H1 (cell line): Measurements from ENCODE around the gene TRDMT1. TPM values are rescaled to one million over a fixed set of nuclear protein-coding genes. Genes with fewer than 3 reads are reported as not detected.

Experiments used
- CTCF ChIA-PET: fragments of 300-600 bp; sonication (Branson Sonifier 250); formaldehyde crosslinking; loops from one replicate; lab custom pipeline; 2021; ENCODE audit not compliant: partially characterized antibody; lab: Charles Lee
- POLR2A ChIA-PET: fragments of 300-600 bp; sonication (Branson Sonifier 250); formaldehyde crosslinking; loops from one replicate; lab custom pipeline; 2021; ENCODE audit warnings: inconsistent platforms; ENCODE audit not compliant: partially characterized antibody; lab: Charles Lee
- DNase-seq, 2 experiments: peaks; one replicate each; pipeline versions ENCODE4 v3.0.0 to v3.0.0-alpha.2; 2010 to 2022; ENCODE audit warnings: low spot score in 2 of 2, low read depth in 1 of 2, mixed read lengths in 1 of 2
- FAIRE-seq: peaks from 2 replicates; lab custom pipeline; 2011; peaks lifted over from hg19 to GRCh38; lab: Jason Lieb, UNC
- H2AFZ ChIP-seq: 2 replicates; pipeline ENCODE4 v1.8.1; 2012; ENCODE audit warnings: low read length, inconsistent platforms
- H2AK5ac ChIP-seq: 2 replicates; pipeline ENCODE4 v1.6.1; 2013; ENCODE audit warnings: low read depth, low read length
- H2BK120ac ChIP-seq: replicated peaks from 2 replicates; pipeline ENCODE3; 2013; ENCODE audit warnings: low read depth, low read length, inconsistent platforms
- H2BK12ac ChIP-seq: 2 replicates; pipeline ENCODE4 v1.6.1; 2013; ENCODE audit warnings: low read depth, low read length
- H2BK15ac ChIP-seq: 2 replicates; pipeline ENCODE4 v1.6.1; 2013; ENCODE audit warnings: low read length
- H2BK20ac ChIP-seq: 2 replicates; pipeline ENCODE4 v1.6.1; 2013; ENCODE audit warnings: low read length
- H2BK5ac ChIP-seq: 2 replicates; pipeline ENCODE4 v1.6.1; 2013; ENCODE audit warnings: low read depth, low read length
- H3K14ac ChIP-seq: 2 replicates; pipeline ENCODE4 v1.6.1; 2013; ENCODE audit warnings: inconsistent platforms; ENCODE audit not compliant: insufficient read length
- H3K18ac ChIP-seq: 2 replicates; pipeline ENCODE4 v1.6.1; 2013; ENCODE audit warnings: low read length; ENCODE audit errors: extremely low read depth
- H3K23ac ChIP-seq: 2 replicates; pipeline ENCODE4 v1.6.1; 2013; ENCODE audit warnings: inconsistent platforms; ENCODE audit not compliant: insufficient read length
- H3K23me2 ChIP-seq: 2 replicates; pipeline ENCODE4 v1.6.1; 2013; ENCODE audit warnings: low read depth, low read length
- H3K27ac ChIP-seq: 2 replicates; pipeline ENCODE4 v1.6.1; 2011; ENCODE audit warnings: low read depth, low read length, inconsistent platforms
- H3K27me3 ChIP-seq, 4 experiments: replicated peaks in 1 of 4; 1 replicate in 1 of 4; 2 replicates in 3 of 4; pipeline versions ENCODE4 v1.6.1 to v1.8.1; 2011 to 2013; ENCODE audit warnings: low read length in 3 of 4, mild to moderate bottlenecking in 3 of 4, inconsistent platforms in 2 of 4, mixed read lengths in 2 of 4, moderate library complexity in 1 of 4; ENCODE audit not compliant: control insufficient read depth in 3 of 4, insufficient read depth in 3 of 4; ENCODE audit errors: extremely low read depth in 1 of 4
- H3K36me3 ChIP-seq, 4 experiments: 2 replicates each; pipeline versions ENCODE4 v1.6.1 to v1.8.1; 2011 to 2013; ENCODE audit warnings: mild to moderate bottlenecking in 4 of 4, low read length in 3 of 4, moderate library complexity in 2 of 4, control low read depth in 1 of 4, inconsistent platforms in 1 of 4; ENCODE audit not compliant: insufficient read depth in 4 of 4, control insufficient read depth in 2 of 4
- H3K4ac ChIP-seq: replicated peaks from 2 replicates; pipeline ENCODE3; 2013; ENCODE audit warnings: low read length, low read depth, mixed read lengths, inconsistent platforms; ENCODE audit not compliant: insufficient read length
- H3K4me1 ChIP-seq, 4 experiments: replicated peaks in 1 of 4; 1 replicate in 1 of 4; 2 replicates in 3 of 4; pipeline versions ENCODE4 v1.6.1 to v1.8.1; 2011 to 2013; ENCODE audit warnings: low read length in 3 of 4, inconsistent platforms in 2 of 4, mixed read lengths in 1 of 4; ENCODE audit not compliant: insufficient read depth in 4 of 4, control insufficient read depth in 3 of 4
- H3K4me2 ChIP-seq, 2 experiments: 2 replicates each; pipeline versions ENCODE4 v1.6.1 to v1.8.1; 2011 to 2013; ENCODE audit warnings: low read depth in 2 of 2, low read length in 2 of 2, control low read depth in 1 of 2, inconsistent platforms in 1 of 2, mild to moderate bottlenecking in 1 of 2; ENCODE audit not compliant: insufficient read depth in 1 of 2
- H3K4me3 ChIP-seq, 4 experiments: fragments of 200-600, 300-600 bp in 1 of 4; sonication (generic), shearing (Covaris generic), sonication (Bioruptor Twin) in 1 of 4; 2 replicates each; pipeline versions ENCODE4 v1.5.1 to v1.8.1; 2011 to 2016; ENCODE audit warnings: low read length in 4 of 4, low read depth in 3 of 4, control low read depth in 2 of 4, inconsistent platforms in 2 of 4, mild to moderate bottlenecking in 2 of 4, mixed read lengths in 1 of 4, moderate library complexity in 1 of 4; ENCODE audit not compliant: insufficient read depth in 2 of 4; ENCODE audit errors: extremely low read depth in 1 of 4
- H3K56ac ChIP-seq: replicated peaks from 2 replicates; pipeline ENCODE3; 2013; ENCODE audit warnings: low read depth, mild to moderate bottlenecking, mixed read lengths, low read length, inconsistent platforms; ENCODE audit not compliant: insufficient read length
- H3K79me1 ChIP-seq: 2 replicates; pipeline ENCODE4 v1.6.1; 2013; ENCODE audit warnings: low read depth, low read length, control low read depth
- H3K79me2 ChIP-seq, 2 experiments: 2 replicates each; pipeline versions ENCODE4 v1.6.1 to v1.8.1; 2012 to 2013; ENCODE audit warnings: low read length in 2 of 2, mild to moderate bottlenecking in 2 of 2, inconsistent platforms in 1 of 2; ENCODE audit not compliant: insufficient read depth in 2 of 2, control insufficient read depth in 1 of 2
- H3K9ac ChIP-seq, 4 experiments: replicated peaks in 1 of 4; 1 replicate in 1 of 4; 2 replicates in 3 of 4; pipeline versions ENCODE4 v1.6.1 to v1.8.1; 2011 to 2013; ENCODE audit warnings: low read depth in 3 of 4, low read length in 3 of 4, control low read depth in 2 of 4, mild to moderate bottlenecking in 2 of 4, moderate library complexity in 2 of 4, inconsistent platforms in 1 of 4; ENCODE audit errors: extremely low read depth in 1 of 4
- H3K9me3 ChIP-seq, 2 experiments: 2 replicates each; pipeline versions ENCODE4 v1.6.1 to v1.8.1; 2012 to 2013; ENCODE audit warnings: mild to moderate bottlenecking in 2 of 2, moderate library complexity in 2 of 2, control low read depth in 1 of 2, inconsistent platforms in 1 of 2, low read depth in 1 of 2, low read length in 1 of 2, mixed read lengths in 1 of 2; ENCODE audit not compliant: insufficient read depth in 2 of 2
- H4K20me1 ChIP-seq, 2 experiments: replicated peaks in 1 of 2; 2 replicates each; pipeline versions ENCODE3 to v1.8.1; 2011 to 2013; ENCODE audit warnings: inconsistent platforms in 2 of 2, low read length in 2 of 2, mild to moderate bottlenecking in 1 of 2; ENCODE audit not compliant: insufficient read depth in 2 of 2, control insufficient read depth in 1 of 2
- H4K5ac ChIP-seq: 2 replicates; pipeline ENCODE4 v1.6.1; 2013; ENCODE audit warnings: low read length, low read depth, mixed read lengths, inconsistent platforms; ENCODE audit not compliant: insufficient read length
- H4K8ac ChIP-seq: 2 replicates; pipeline ENCODE4 v1.8.0; 2013; ENCODE audit warnings: mild to moderate bottlenecking, moderate library complexity, low read length, inconsistent platforms; ENCODE audit not compliant: insufficient read depth; ENCODE audit errors: extremely low read depth
- H4K91ac ChIP-seq: replicated peaks from 2 replicates; pipeline ENCODE3; 2013; ENCODE audit warnings: low read length, mixed read lengths, inconsistent platforms; ENCODE audit not compliant: insufficient read length
- CHD1 ChIP-seq: IDR thresholded peaks from 2 replicates; pipeline ENCODE4 v1.6.1; 2012; ENCODE audit warnings: low read depth, low read length, improper control_type of control experiment
- GTF2F1 ChIP-seq: IDR thresholded peaks from 2 replicates; pipeline ENCODE4 v1.6.1; 2012; ENCODE audit warnings: low read depth, low read length, improper control_type of control experiment, borderline replicate concordance
- MAX ChIP-seq: IDR thresholded peaks from 2 replicates; pipeline ENCODE4 v1.6.1; 2012; ENCODE audit warnings: inconsistent platforms
- NRF1 ChIP-seq: IDR thresholded peaks from 2 replicates; pipeline ENCODE4 v1.6.1; 2011; ENCODE audit warnings: mild to moderate bottlenecking, low read depth, low read length, improper control_type of control experiment
- SUZ12 ChIP-seq: fragments of 200-600 bp; sonication (generic); IDR thresholded peaks from 2 replicates; pipeline ENCODE4 v1.6.1; 2012; ENCODE audit warnings: mild to moderate bottlenecking, inconsistent platforms, low read length, moderate library complexity, mixed read lengths
- WGBS, 2 experiments: shearing (Covaris generic) in 1 of 2; methylation state at CpG; one replicate each; pipeline versions ENCODE4 v1.1.6 to v1.1.7; 2013 to 2015; ENCODE audit warnings: low lambda C conversion rate in 2 of 2, mixed read lengths in 2 of 2, inconsistent platforms in 1 of 2, low coverage in 1 of 2, missing lambda C conversion rate in 1 of 2; ENCODE audit not compliant: insufficient replicate concordance in 2 of 2, insufficient coverage in 1 of 2, insufficient read length in 1 of 2; ENCODE audit errors: extremely low coverage in 1 of 2, missing lambda C conversion rate in 1 of 2; 5-methylcytosine and 5-hydroxymethylcytosine counted together
- polyA plus RNA-seq, 7 experiments: library from polyadenylated mRNA; depleted of rRNA in 3 of 7; stranded (reverse) in 5 of 7; unstranded in 2 of 7; fragments of >200 nt in 5 of 7; fragments of 200-250 nt in 2 of 7; gene quantifications; 1 replicate in 5 of 7; 2 replicates in 1 of 7; 4 replicates in 1 of 7; pipeline versions ENCODE4 v1.2.1 to v1.2.3, GENCODE V29; 2011 to 2013; ENCODE audit warnings: missing spikeins in 2 of 7, mixed read lengths in 2 of 7
- total RNA-seq: library from RNA; stranded (reverse); fragmentation: NEBNext Ultra II Directional; extraction: Animal tissue kit (Norgen Biotek cat#: 25700); gene quantifications from 2 replicates; pipeline ENCODE4 v1.2.1, GENCODE V29; 2021

The TRDMT1 gene
- total and polyA plus RNA-seq, 2 of the 8 experiments (the other 6 are each of a cell fraction or from before 2014, with no cell fraction given) = 7.4 to 21.4 TPM

- peaks cover 0 to 4% of the 10 kb centered on the region in 2 experiments for H4K20me1 ChIP-seq
- H3K23ac ChIP-seq = no peak overlapping the region
- H3K4me1 ChIP-seq = peaks cover 6 to 15% (median 10%) of the 10 kb centered on the region in 4 experiments; a peak in 6 of 7 replicates
- no peak for FAIRE-seq
- no peak overlapping the region for H3K14ac ChIP-seq
- H3K79me2 ChIP-seq = peaks cover 0 to 6% of the 10 kb centered on the region in 2 experiments; a peak in 1 of 4 replicates
- no peak overlapping the region; a peak in 1 of 8 replicates for H3K4me3 ChIP-seq
- H3K9ac ChIP-seq = no peak overlapping the region
- no peak overlapping the region for H2BK120ac ChIP-seq
- no peak overlapping the region for H4K8ac ChIP-seq
- no peak overlapping the region for H2AK5ac ChIP-seq
- no peak overlapping the region for H3K27ac ChIP-seq
- no peak overlapping the region for H4K5ac ChIP-seq
- H2BK15ac ChIP-seq = no peak overlapping the region
- no peak overlapping the region for H3K56ac ChIP-seq
- DNase-seq = no peak
- POLR2A ChIA-PET = no interaction called here
- H3K36me3 ChIP-seq = peaks cover 6 to 56% (median 37%) of the 10 kb centered on the region in 4 experiments
- H4K91ac ChIP-seq = no peak overlapping the region
- H3K18ac ChIP-seq = no peak overlapping the region
- H2BK12ac ChIP-seq = no peak overlapping the region
- TF ChIP-seq GTF2F1 (no peak), SUZ12 (no peak), CHD1 (no peak), NRF1 (no peak), MAX (no peak)
- H3K79me1 ChIP-seq = no peaks in the 10 kb centered on the region
- H2BK20ac ChIP-seq = no peak overlapping the region
- H3K4ac ChIP-seq = no peak overlapping the region
- H3K27me3 ChIP-seq = peaks cover 0 to 15% (median 13%) of the 10 kb centered on the region in 4 experiments; a peak in 5 of 7 replicates
- CTCF ChIA-PET = interaction anchor here (1.0 to 1.7 kb wide), 2 partner anchors 10 to 23 kb away, joined by 3 to 6 read pairs; no protein-coding TSS in a partner anchor
- 89% methylated on average over 1 of the region's 1 CpG; no CpG with 5 or more reads in 1 of the 2 experiments for WGBS, 2 experiments
- H2AFZ ChIP-seq = no peak overlapping the region
- peaks cover 20% of the 10 kb centered on the region; the same call in 1 of the 2 replicates for H3K23me2 ChIP-seq
- no peak overlapping the region for H2BK5ac ChIP-seq
- no peaks in the 10 kb centered on the region for H3K9me3 ChIP-seq
- H3K4me2 ChIP-seq = no peak overlapping the region; a peak in 1 of 4 replicates
Observed at GRCh38 chr10:17231788-17232187, 30.3 kb upstream of the TRDMT1 start.
